ENCODE measurements around the gene ETV1. TPM values are rescaled to one million over a fixed set of nuclear protein-coding genes. Genes with fewer than 3 reads are reported as not detected.

The ETV1 gene
- total and polyA plus RNA-seq, 9 of the 15 experiments (the other 6 are each of a cell fraction or from before 2014, with no cell fraction given): 7.2 to 27.4 (median 14.0) TPM

DNA sequence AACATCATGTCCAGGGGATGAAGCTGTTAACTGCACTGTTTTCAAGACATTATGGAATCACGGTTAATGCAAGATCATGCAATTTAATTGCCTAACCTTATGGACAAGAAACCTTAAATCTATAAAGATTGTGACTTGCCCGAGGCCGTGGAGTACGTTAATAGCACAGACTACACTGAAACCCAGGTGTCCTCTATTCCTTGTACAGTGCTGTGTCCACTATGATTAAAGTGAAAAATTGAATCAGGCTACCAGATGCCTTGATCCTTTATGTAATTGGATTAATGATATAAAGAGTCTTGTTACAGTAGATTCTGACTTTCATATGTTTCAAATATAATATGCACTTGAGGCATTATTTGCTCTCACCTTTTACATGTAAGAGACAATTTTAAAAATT is 33.9 kb upstream of the ETV1 start (continued):
- TF ChIP-seq, protein P1, sequence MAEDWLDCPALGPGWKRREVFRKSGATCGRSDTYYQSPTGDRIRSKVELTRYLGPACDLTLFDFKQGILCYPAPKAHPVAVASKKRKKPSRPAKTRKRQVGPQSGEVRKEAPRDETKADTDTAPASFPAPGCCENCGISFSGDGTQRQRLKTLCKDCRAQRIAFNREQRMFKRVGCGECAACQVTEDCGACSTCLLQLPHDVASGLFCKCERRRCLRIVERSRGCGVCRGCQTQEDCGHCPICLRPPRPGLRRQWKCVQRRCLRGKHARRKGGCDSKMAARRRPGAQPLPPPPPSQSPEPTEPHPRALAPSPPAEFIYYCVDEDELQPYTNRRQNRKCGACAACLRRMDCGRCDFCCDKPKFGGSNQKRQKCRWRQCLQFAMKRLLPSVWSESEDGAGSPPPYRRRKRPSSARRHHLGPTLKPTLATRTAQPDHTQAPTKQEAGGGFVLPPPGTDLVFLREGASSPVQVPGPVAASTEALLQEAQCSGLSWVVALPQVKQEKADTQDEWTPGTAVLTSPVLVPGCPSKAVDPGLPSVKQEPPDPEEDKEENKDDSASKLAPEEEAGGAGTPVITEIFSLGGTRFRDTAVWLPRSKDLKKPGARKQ (CRISPR knock-in tag; IDR thresholded peaks at IDR 0.05): no peak

DNA sequence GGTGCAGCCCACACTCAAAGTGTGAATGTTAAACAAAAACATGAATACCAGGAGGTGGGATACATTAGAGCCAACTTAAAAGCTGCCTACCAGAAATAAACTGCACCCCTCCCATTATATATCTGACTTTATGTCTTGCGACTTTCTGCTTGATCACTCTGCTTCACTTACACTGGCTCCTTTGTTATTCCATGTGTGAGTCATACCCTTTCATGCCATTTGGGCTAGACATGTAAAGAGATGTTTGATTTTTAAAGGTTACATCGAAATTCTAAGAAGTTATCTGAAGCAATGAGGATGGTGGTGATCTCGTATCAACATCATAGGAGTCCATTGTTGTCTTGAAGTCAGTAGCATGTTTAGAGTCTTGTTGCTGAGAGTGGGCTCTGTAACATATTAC is 31.6 kb upstream of the ETV1 start:
- 34% methylated on average over 3 of the region's 3 CpGs for WGBS (ENCODE audit: insufficient coverage, low coverage, missing lambda C conversion rate)
- Histone ChIP-seq H2AFZ (ENCODE audit: low read depth, low read length) (no peak overlapping the region), H3K27ac (ENCODE audit: extremely low read depth, low read depth, low read length) (no peak overlapping the region), H3K9me3 (replicated peaks; ENCODE audit: control insufficient read depth, insufficient read depth, low read depth, low read length) (no peaks in the 10 kb centered on the region), H3K9ac (ENCODE audit: insufficient read depth in 1 of 2, low read depth in 2 of 2, low read length in 2 of 2) (no peak overlapping the region), H4K20me1 (replicated peaks; ENCODE audit: control insufficient read depth, insufficient read depth, low read length) (no peaks in the 10 kb centered on the region), H3K27me3 (ENCODE audit: control insufficient read depth in 2 of 2, insufficient read depth in 2 of 2, low read length in 2 of 2) (no peaks in the 10 kb centered on the region), H3K79me2 (ENCODE audit: control insufficient read depth, insufficient read depth, low read length) (no peaks in the 10 kb centered on the region), H3K9me1 (ENCODE audit: control insufficient read depth, insufficient read depth, low read length) (no peaks in the 10 kb centered on the region), H3K4me2 (ENCODE audit: insufficient read depth, low read length) (no peak overlapping the region), H3K4me1 (replicated peaks in 1 of 2; ENCODE audit: control insufficient read depth in 2 of 2, insufficient read depth in 2 of 2, low read length in 2 of 2) (no peaks in the 10 kb centered on the region), H3K4me3 (no peak overlapping the region), H3K36me3 (ENCODE audit: control insufficient read depth, insufficient read depth, low read length) (peaks cover 13% of the 10 kb centered on the region; the same call in 2 of the 3 replicates)
- in situ Hi-C loops (cut with MboI) (no loop called here), intact Hi-C loops (cut with micrococcal nuclease) (no loop called here)
- ChIA-PET CTCF (ENCODE audit: low intra/inter-chr PET ratio) (no interaction called here), POLR2A (no interaction called here)
- FAIRE-seq: no peak
- TF ChIP-seq ZNF561 (CRISPR knock-in tag; conservative IDR thresholded peaks at IDR 0.05) (no peak), NR2C1 (IDR thresholded peaks at IDR 0.05) (no peak), NR2C1 (tag; IDR thresholded peaks at IDR 0.05) (no peak), CBX2 (IDR thresholded peaks at IDR 0.05; ENCODE audit: insufficient read depth, low read length, poor library complexity, severe bottlenecking) (no peak), ZKSCAN1 (IDR thresholded peaks at IDR 0.05; ENCODE audit: low read depth, low read length) (no peak), EP300 (IDR thresholded peaks at IDR 0.05; ENCODE audit: low read length) (no peak), TEAD2 (tag; IDR thresholded peaks at IDR 0.05) (no peak), SMAD2 (IDR thresholded peaks at IDR 0.05; ENCODE audit: low read depth, low read length) (no peak)
- TF ChIP-seq, protein P2, sequence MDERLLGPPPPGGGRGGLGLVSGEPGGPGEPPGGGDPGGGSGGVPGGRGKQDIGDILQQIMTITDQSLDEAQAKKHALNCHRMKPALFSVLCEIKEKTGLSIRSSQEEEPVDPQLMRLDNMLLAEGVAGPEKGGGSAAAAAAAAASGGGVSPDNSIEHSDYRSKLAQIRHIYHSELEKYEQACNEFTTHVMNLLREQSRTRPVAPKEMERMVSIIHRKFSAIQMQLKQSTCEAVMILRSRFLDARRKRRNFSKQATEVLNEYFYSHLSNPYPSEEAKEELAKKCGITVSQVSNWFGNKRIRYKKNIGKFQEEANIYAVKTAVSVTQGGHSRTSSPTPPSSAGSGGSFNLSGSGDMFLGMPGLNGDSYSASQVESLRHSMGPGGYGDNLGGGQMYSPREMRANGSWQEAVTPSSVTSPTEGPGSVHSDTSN (CRISPR knock-in tag; IDR thresholded peaks at IDR 0.05; ENCODE audit: low read depth): no peak
- TF ChIP-seq, protein P2 (tag; conservative IDR thresholded peaks at IDR 0.05; ENCODE audit: low read depth): no peak
- TF ChIP-seq, protein P3, sequence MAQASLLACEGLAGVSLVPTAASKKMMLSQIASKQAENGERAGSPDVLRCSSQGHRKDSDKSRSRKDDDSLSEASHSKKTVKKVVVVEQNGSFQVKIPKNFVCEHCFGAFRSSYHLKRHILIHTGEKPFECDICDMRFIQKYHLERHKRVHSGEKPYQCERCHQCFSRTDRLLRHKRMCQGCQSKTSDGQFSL (CRISPR knock-in tag; IDR thresholded peaks at IDR 0.05): no peak
- TF ChIP-seq, protein P3 (tag; IDR thresholded peaks at IDR 0.05): no peak
- TF ChIP-seq, protein P4, sequence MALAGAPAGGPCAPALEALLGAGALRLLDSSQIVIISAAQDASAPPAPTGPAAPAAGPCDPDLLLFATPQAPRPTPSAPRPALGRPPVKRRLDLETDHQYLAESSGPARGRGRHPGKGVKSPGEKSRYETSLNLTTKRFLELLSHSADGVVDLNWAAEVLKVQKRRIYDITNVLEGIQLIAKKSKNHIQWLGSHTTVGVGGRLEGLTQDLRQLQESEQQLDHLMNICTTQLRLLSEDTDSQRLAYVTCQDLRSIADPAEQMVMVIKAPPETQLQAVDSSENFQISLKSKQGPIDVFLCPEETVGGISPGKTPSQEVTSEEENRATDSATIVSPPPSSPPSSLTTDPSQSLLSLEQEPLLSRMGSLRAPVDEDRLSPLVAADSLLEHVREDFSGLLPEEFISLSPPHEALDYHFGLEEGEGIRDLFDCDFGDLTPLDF (CRISPR knock-in tag; IDR thresholded peaks at IDR 0.05): no peak
- no peak for DNase-seq (ENCODE audit: extremely low read depth in 1 of 4, low spot score in 3 of 4)
- peak; percentile 34; the same call in 2 of the 3 replicates for ATAC-seq
- BruUV-seq (replicated peaks): no TSS peak
